Calu3 (cell line): ENCODE measurements around the gene SPAG5. TPM values are rescaled to one million over a fixed set of nuclear protein-coding genes. Genes with fewer than 3 reads are reported as not detected.

ENCODE experiments used
- BruUV-seq: library from RNA; stranded (reverse); fragments of 400-500 nt; replicated peaks from 2 replicates; lab custom pipeline; 2021; lab: Mats Ljungman, UMichigan
- CTCF ChIA-PET: fragments of 300-600 bp; sonication (Branson Sonifier 250); formaldehyde crosslinking; loops from one replicate; lab custom pipeline; 2022; ENCODE audit warnings: antibody characterized with exemption; lab: Charles Lee
- DNase-seq: peaks from one replicate; pipeline ENCODE4 v3.0.0; 2022
- H3K27ac Mint-ChIP-seq: one replicate; pipeline ENCODE4 v1.8.0; 2022; ENCODE audit warnings: mixed read lengths; ENCODE audit not compliant: unreplicated experiment
- H3K27me3 Mint-ChIP-seq: one replicate; pipeline ENCODE4 v1.8.0; 2022; ENCODE audit warnings: mixed read lengths; ENCODE audit not compliant: unreplicated experiment
- H3K36me3 Mint-ChIP-seq: one replicate; pipeline ENCODE4 v1.8.0; 2022; ENCODE audit warnings: mild to moderate bottlenecking, moderate library complexity, mixed read lengths; ENCODE audit not compliant: insufficient read depth, unreplicated experiment
- H3K4me1 Mint-ChIP-seq: one replicate; pipeline ENCODE4 v1.8.0; 2022; ENCODE audit warnings: mild to moderate bottlenecking, low read depth, mixed read lengths; ENCODE audit not compliant: unreplicated experiment
- H3K4me3 Mint-ChIP-seq: one replicate; pipeline ENCODE4 v1.8.0; 2022; ENCODE audit warnings: mild to moderate bottlenecking, low read depth, moderate library complexity, mixed read lengths; ENCODE audit not compliant: unreplicated experiment
- H3K9me3 Mint-ChIP-seq: one replicate; pipeline ENCODE4 v1.8.0; 2022; ENCODE audit warnings: low read depth, mixed read lengths; ENCODE audit not compliant: unreplicated experiment
- CTCF ChIP-seq: fragments of 200-600 bp; IDR thresholded peaks from one replicate; pipeline ENCODE4 v1.8.0; 2022; ENCODE audit warnings: antibody characterized with exemption; ENCODE audit not compliant: unreplicated experiment
- intact Hi-C: fragments of 100-400 bp; cut with micrococcal nuclease; formaldehyde crosslinking; loops from one replicate; pipeline ENCODE4 v1.10.0; 2022; ENCODE audit not compliant: unreplicated experiment
- total RNA-seq: library from RNA; stranded (reverse); gene quantifications from 2 replicates; pipeline ENCODE4 v1.2.3, GENCODE V29; 2022

Gene SPAG5
- total RNA-seq, 1 experiment from 2014 or later = 82.1 TPM

GRCh38 chr17:28552176-28552999, 46.4 kb downstream of the SPAG5 start, which contains the start of gene UNC119:
Gene UNC119 (minus strand): TSS chr17:28552624. CDS start chr17:28552557, 67 bp downstream.
- no peaks in the 10 kb centered on the region for H3K27me3 Mint-ChIP-seq
- CTCF ChIA-PET = interaction anchor here (0.7 to 0.9 kb wide), 3 partner anchors 9 to 25 kb away, joined by 3 to 8 read pairs (median 3); no protein-coding TSS in a partner anchor
- H3K27ac Mint-ChIP-seq = peak within 1 kb of the TSS; percentile 27
- H3K9me3 Mint-ChIP-seq = no peaks in the 10 kb centered on the region
- peak within 1 kb of the TSS; percentile 80 for H3K4me3 Mint-ChIP-seq
- H3K36me3 Mint-ChIP-seq = peaks cover 18% of the 10 kb centered on the region
- BruUV-seq = no TSS peak
- TF ChIP-seq CTCF = no peak
- H3K4me1 Mint-ChIP-seq = peaks cover 12% of the 10 kb centered on the region
- intact Hi-C loops = no loop called here
- peak; percentile 86 for DNase-seq

- Mint-ChIP-seq H3K27ac (peak overlapping the region; percentile 27), H3K4me3 (peak overlapping the region; percentile 80), H3K36me3 (peaks cover 19% of the 10 kb centered on the region), H3K27me3 (no peaks in the 10 kb centered on the region), H3K9me3 (no peaks in the 10 kb centered on the region), H3K4me1 (peaks cover 12% of the 10 kb centered on the region)
- no peak for TF ChIP-seq CTCF
- BruUV-seq = TSS peak; percentile 15
- intact Hi-C loops = no loop called here
- CTCF ChIA-PET = interaction anchor here (0.6 to 0.9 kb wide), 4 partner anchors 8 to 343 kb away, joined by 3 to 8 read pairs (median 4); no protein-coding TSS in a partner anchor
- no peak for DNase-seq
These were observed 47.2 kb downstream of the SPAG5 start for GRCh38 chr17:28551421-28552175.

- intact Hi-C loops = no loop called here
- Mint-ChIP-seq H3K4me1 (peaks cover 12% of the 10 kb centered on the region), H3K9me3 (no peaks in the 10 kb centered on the region), H3K4me3 (peak overlapping the region; percentile 80), H3K36me3 (peaks cover 19% of the 10 kb centered on the region), H3K27ac (no peak overlapping the region), H3K27me3 (no peaks in the 10 kb centered on the region)
- CTCF ChIA-PET = no interaction called here
- DNase-seq = no peak
- BruUV-seq = no TSS peak
- TF ChIP-seq CTCF = no peak
These were observed 48.0 kb downstream of the SPAG5 start for GRCh38 chr17:28550858-28551257.

GRCh38 chr17:28549236-28550132, 49.3 kb downstream of the SPAG5 start:
- DNase-seq = no peak
- intact Hi-C loops = no loop called here
- no peak for TF ChIP-seq CTCF

More at GRCh38 chr17:28549236-28550132, 49.3 kb downstream of the SPAG5 start:
- Mint-ChIP-seq H3K4me3 (no peak overlapping the region), H3K27me3 (peaks cover 13% of the 10 kb centered on the region), H3K4me1 (peaks cover 12% of the 10 kb centered on the region), H3K27ac (no peak overlapping the region), H3K36me3 (peaks cover 19% of the 10 kb centered on the region), H3K9me3 (no peaks in the 10 kb centered on the region)
- CTCF ChIA-PET = no interaction called here
- BruUV-seq = no TSS peak
